HEK293T (cell line): ENCODE results near the gene CLTA.
"Not testable (repeated sequence)": the region's sequence is repeated elsewhere in the genome, so short reads cannot be mapped to it uniquely, and the experiment has no call there.

Experiments
- ARNT ChIP-seq: fragments of 450-650 bp; IDR thresholded peaks from 2 replicates; pipeline ENCODE4 v1.6.1; 2017; ENCODE audit warnings: mild to moderate bottlenecking
- BHLHE40 ChIP-seq: fragments of 450-650 bp; IDR thresholded peaks from 2 replicates; pipeline ENCODE4 v1.6.1; 2016; ENCODE audit warnings: mild to moderate bottlenecking, moderate library complexity, borderline replicate concordance
- ELF4 ChIP-seq: fragments of 450-650 bp; IDR thresholded peaks from 2 replicates; pipeline ENCODE4 v1.6.1; 2017; ENCODE audit warnings: antibody characterized with exemption
- FOXA1 ChIP-seq: fragments of 450-650 bp; IDR thresholded peaks from 2 replicates; pipeline ENCODE4 v1.6.1; 2016; ENCODE audit warnings: mild to moderate bottlenecking
- FOXK2 ChIP-seq: fragments of 450-650 bp; IDR thresholded peaks from 2 replicates; pipeline ENCODE4 v1.6.1; 2016; ENCODE audit warnings: mild to moderate bottlenecking
- FOXM1 ChIP-seq: fragments of 450-650 bp; IDR thresholded peaks from 2 replicates; pipeline ENCODE4 v1.6.1; 2017; ENCODE audit warnings: mild to moderate bottlenecking, borderline replicate concordance
- HDGF ChIP-seq: fragments of 450-650 bp; IDR thresholded peaks from 2 replicates; pipeline ENCODE4 v1.6.1; 2017; ENCODE audit warnings: antibody characterized with exemption, borderline replicate concordance
- NFRKB ChIP-seq: fragments of 450-650 bp; IDR thresholded peaks from 2 replicates; pipeline ENCODE4 v1.6.1; 2016; ENCODE audit warnings: mild to moderate bottlenecking, moderate library complexity
- PKNOX1 ChIP-seq: fragments of 450-650 bp; IDR thresholded peaks from 2 replicates; pipeline ENCODE4 v1.6.1; 2016
- SP1 ChIP-seq: fragments of 450-650 bp; IDR thresholded peaks from 2 replicates; pipeline ENCODE4 v1.6.1; 2017
- SUZ12 ChIP-seq: fragments of 450-650 bp; IDR thresholded peaks from 2 replicates; pipeline ENCODE4 v1.6.1; 2016; ENCODE audit warnings: mild to moderate bottlenecking
- TARDBP ChIP-seq: fragments of 450-650 bp; IDR thresholded peaks from 2 replicates; pipeline ENCODE4 v1.6.1; 2016
- ZNF384 ChIP-seq: fragments of 450-650 bp; IDR thresholded peaks from 2 replicates; pipeline ENCODE4 v1.6.1; 2016

GRCh38 chr9:36176496-36176895 is 14.2 kb upstream of the CLTA start:
- not testable (repeated sequence) for TF ChIP-seq SUZ12, HDGF, BHLHE40, FOXM1, SP1, ZNF384, ELF4, TARDBP, FOXA1, PKNOX1, NFRKB, ARNT, FOXK2
